Activated CD4-positive, alpha-beta memory T cell treated with anti-CD3 and anti-CD28 coated beads for 36 hours (primary cell): ENCODE results near the gene SEL1L3. TPM values are rescaled to one million over a fixed set of nuclear protein-coding genes. Genes with fewer than 3 reads are reported as not detected.

Experiments used
- CTCF ChIA-PET: fragments of 350-600 bp; sonication (Branson Sonifier 250); formaldehyde crosslinking; loops from one replicate; lab custom pipeline; 2021; ENCODE audit warnings: antibody characterized with exemption, inconsistent platforms; lab: Charles Lee
- POLR2A ChIA-PET: fragments of 350-600 bp; sonication (Branson Sonifier 250); formaldehyde crosslinking; loops from one replicate; lab custom pipeline; 2021; ENCODE audit warnings: antibody characterized with exemption; lab: Charles Lee
- DNase-seq: peaks from one replicate; pipeline ENCODE4 v3.0.0-alpha.2; 2020
- H3K27ac Mint-ChIP-seq: one replicate; pipeline ENCODE4 v1.8.0; 2021; ENCODE audit warnings: mixed read lengths
- H3K27me3 Mint-ChIP-seq: one replicate; pipeline ENCODE4 v1.8.0; 2021; ENCODE audit warnings: mixed read lengths
- H3K36me3 Mint-ChIP-seq: one replicate; pipeline ENCODE4 v1.8.0; 2021; ENCODE audit warnings: mixed read lengths
- H3K4me1 Mint-ChIP-seq: one replicate; pipeline ENCODE4 v1.8.0; 2021; ENCODE audit warnings: low read depth, mixed read lengths
- H3K4me3 Mint-ChIP-seq: one replicate; pipeline ENCODE4 v1.8.0; 2021; ENCODE audit warnings: mild to moderate bottlenecking, mixed read lengths
- H3K9me3 Mint-ChIP-seq: one replicate; pipeline ENCODE4 v1.8.0; 2021; ENCODE audit warnings: mixed read lengths
- intact Hi-C: fragments of 100-400 bp; cut with micrococcal nuclease; formaldehyde crosslinking; loops from one replicate; pipeline ENCODE4 v1.15.1; 2023
- total RNA-seq, 2 experiments: library from RNA; stranded (reverse); gene quantifications; one replicate each; pipeline ENCODE4 v1.2.3, GENCODE V29; 2021

SEL1L3 gene
- total RNA-seq, 2 experiments from 2014 or later: 67.1 to 67.7 TPM

GRCh38 chr4:25827373-25827772 lies 35.4 kb downstream of the SEL1L3 start:
- peaks cover 44% of the 10 kb centered on the region for H3K36me3 Mint-ChIP-seq
- DNase-seq: no peak
- intact Hi-C loops: no loop called here
- H3K27me3 Mint-ChIP-seq: no peaks in the 10 kb centered on the region
- H3K4me3 Mint-ChIP-seq: no peak overlapping the region
- H3K4me1 Mint-ChIP-seq: no peaks in the 10 kb centered on the region
- H3K9me3 Mint-ChIP-seq: no peaks in the 10 kb centered on the region
- CTCF ChIA-PET: no interaction called here
- POLR2A ChIA-PET: no interaction called here
- H3K27ac Mint-ChIP-seq: no peak overlapping the region

- POLR2A ChIA-PET: no interaction called here
- DNase-seq: no peak
- no peaks in the 10 kb centered on the region for H3K9me3 Mint-ChIP-seq
- no peaks in the 10 kb centered on the region for H3K4me1 Mint-ChIP-seq
- intact Hi-C loops: no loop called here
- no peak overlapping the region for H3K4me3 Mint-ChIP-seq
- CTCF ChIA-PET: no interaction called here
- peaks cover 45% of the 10 kb centered on the region for H3K36me3 Mint-ChIP-seq
- H3K27ac Mint-ChIP-seq: no peak overlapping the region
- no peaks in the 10 kb centered on the region for H3K27me3 Mint-ChIP-seq
Observed at GRCh38 chr4:25826074-25826752, 36.6 kb downstream of the SEL1L3 start.

GRCh38 chr4:25823632-25824031 lies 39.2 kb downstream of the SEL1L3 start:
- Mint-ChIP-seq H3K36me3 (peaks cover 52% of the 10 kb centered on the region), H3K4me3 (no peak overlapping the region), H3K27ac (no peak overlapping the region), H3K27me3 (no peaks in the 10 kb centered on the region), H3K4me1 (peaks cover 4% of the 10 kb centered on the region), H3K9me3 (no peaks in the 10 kb centered on the region)
- ChIA-PET POLR2A (no interaction called here), CTCF (no interaction called here)
- DNase-seq: no peak
- intact Hi-C loops: no loop called here

- no peak overlapping the region for H3K27ac Mint-ChIP-seq
- intact Hi-C loops: no loop called here
- H3K4me3 Mint-ChIP-seq: no peak overlapping the region
- POLR2A ChIA-PET: interaction anchor here (1.0 kb wide), 1 partner anchor 33 kb away, joined by 3 read pairs; no protein-coding TSS in a partner anchor
- no peaks in the 10 kb centered on the region for H3K27me3 Mint-ChIP-seq
- CTCF ChIA-PET: no interaction called here
- H3K9me3 Mint-ChIP-seq: no peaks in the 10 kb centered on the region
- no peak for DNase-seq
- H3K4me1 Mint-ChIP-seq: peaks cover 5% of the 10 kb centered on the region
- peaks cover 46% of the 10 kb centered on the region for H3K36me3 Mint-ChIP-seq
Observed at GRCh38 chr4:25821899-25822298, 40.9 kb downstream of the SEL1L3 start.

- Mint-ChIP-seq H3K4me1 (peaks cover 5% of the 10 kb centered on the region), H3K4me3 (no peak overlapping the region), H3K27me3 (no peaks in the 10 kb centered on the region), H3K9me3 (no peaks in the 10 kb centered on the region), H3K36me3 (peaks cover 52% of the 10 kb centered on the region), H3K27ac (no peak overlapping the region)
- no peak for DNase-seq
- POLR2A ChIA-PET: interaction anchor here (1.0 kb wide), 1 partner anchor 34 kb away, joined by 3 read pairs; no protein-coding TSS in a partner anchor
- CTCF ChIA-PET: no interaction called here
- intact Hi-C loops: no loop called here
Observed at GRCh38 chr4:25821267-25821666, 41.5 kb downstream of the SEL1L3 start.

GRCh38 chr4:25818876-25819275 lies 43.9 kb downstream of the SEL1L3 start:
- ChIA-PET POLR2A (no interaction called here), CTCF (no interaction called here)
- intact Hi-C loops: no loop called here
- peaks cover 56% of the 10 kb centered on the region for H3K36me3 Mint-ChIP-seq
- DNase-seq: no peak
- no peaks in the 10 kb centered on the region for H3K9me3 Mint-ChIP-seq
- H3K4me3 Mint-ChIP-seq: no peak overlapping the region
- no peaks in the 10 kb centered on the region for H3K27me3 Mint-ChIP-seq
- H3K4me1 Mint-ChIP-seq: peaks cover 5% of the 10 kb centered on the region
- no peak overlapping the region for H3K27ac Mint-ChIP-seq

GRCh38 chr4:25818371-25818871 lies 44.4 kb downstream of the SEL1L3 start:
- H3K9me3 Mint-ChIP-seq: no peaks in the 10 kb centered on the region
- no peak overlapping the region for H3K4me3 Mint-ChIP-seq
- ChIA-PET CTCF (no interaction called here), POLR2A (no interaction called here)
- H3K36me3 Mint-ChIP-seq: peaks cover 57% of the 10 kb centered on the region
- intact Hi-C loops: no loop called here
- no peak overlapping the region for H3K27ac Mint-ChIP-seq
- no peak for DNase-seq
- no peaks in the 10 kb centered on the region for H3K27me3 Mint-ChIP-seq
- H3K4me1 Mint-ChIP-seq: peaks cover 5% of the 10 kb centered on the region

- no peak overlapping the region for H3K27ac Mint-ChIP-seq
- ChIA-PET POLR2A (no interaction called here), CTCF (no interaction called here)
- intact Hi-C loops: no loop called here
- no peak for DNase-seq
- no peaks in the 10 kb centered on the region for H3K27me3 Mint-ChIP-seq
- H3K9me3 Mint-ChIP-seq: no peaks in the 10 kb centered on the region
- peaks cover 54% of the 10 kb centered on the region for H3K36me3 Mint-ChIP-seq
- H3K4me1 Mint-ChIP-seq: peaks cover 5% of the 10 kb centered on the region
- no peak overlapping the region for H3K4me3 Mint-ChIP-seq
Observed at GRCh38 chr4:25817059-25817681, 45.6 kb downstream of the SEL1L3 start.

- DNase-seq: no peak
- H3K4me1 Mint-ChIP-seq: peaks cover 5% of the 10 kb centered on the region
- POLR2A ChIA-PET: no interaction called here
- CTCF ChIA-PET: no interaction called here
- intact Hi-C loops: no loop called here
- peaks cover 54% of the 10 kb centered on the region for H3K36me3 Mint-ChIP-seq
- no peaks in the 10 kb centered on the region for H3K27me3 Mint-ChIP-seq
- no peak overlapping the region for H3K27ac Mint-ChIP-seq
- H3K4me3 Mint-ChIP-seq: no peak overlapping the region
- H3K9me3 Mint-ChIP-seq: no peaks in the 10 kb centered on the region
Observed at GRCh38 chr4:25816591-25817058, 46.2 kb downstream of the SEL1L3 start.

GRCh38 chr4:25815586-25815985 lies 47.2 kb downstream of the SEL1L3 start:
- POLR2A ChIA-PET: no interaction called here
- no peaks in the 10 kb centered on the region for H3K9me3 Mint-ChIP-seq
- intact Hi-C loops: no loop called here

GRCh38 chr4:25814301-25815136 lies 48.3 kb downstream of the SEL1L3 start:
- Mint-ChIP-seq H3K27ac (no peak overlapping the region), H3K4me1 (peaks cover 5% of the 10 kb centered on the region), H3K4me3 (no peak overlapping the region), H3K36me3 (peaks cover 48% of the 10 kb centered on the region), H3K9me3 (no peaks in the 10 kb centered on the region), H3K27me3 (no peaks in the 10 kb centered on the region)
- intact Hi-C loops: no loop called here
- POLR2A ChIA-PET: no interaction called here
- CTCF ChIA-PET: no interaction called here
- no peak for DNase-seq

More at GRCh38 chr4:25815586-25815985, 47.2 kb downstream of the SEL1L3 start:
- no peak for DNase-seq
- Mint-ChIP-seq H3K4me3 (no peak overlapping the region), H3K36me3 (peaks cover 55% of the 10 kb centered on the region), H3K27ac (no peak overlapping the region), H3K27me3 (no peaks in the 10 kb centered on the region), H3K4me1 (peaks cover 5% of the 10 kb centered on the region)
- CTCF ChIA-PET: no interaction called here

- POLR2A ChIA-PET: no interaction called here
- H3K9me3 Mint-ChIP-seq: no peaks in the 10 kb centered on the region
- H3K27me3 Mint-ChIP-seq: no peaks in the 10 kb centered on the region
- no peak overlapping the region for H3K27ac Mint-ChIP-seq
- CTCF ChIA-PET: no interaction called here
- DNase-seq: no peak
- H3K4me1 Mint-ChIP-seq: peaks cover under 1% of the 10 kb centered on the region
- intact Hi-C loops: no loop called here
- peaks cover 42% of the 10 kb centered on the region for H3K36me3 Mint-ChIP-seq
- no peak overlapping the region for H3K4me3 Mint-ChIP-seq
Observed at GRCh38 chr4:25813448-25814106, 49.2 kb downstream of the SEL1L3 start.
